Measurements from ENCODE around the gene TRIM28.

- TF ChIP-seq CTCF (IDR thresholded peaks at IDR 0.05; ENCODE audit: poor library complexity, severe bottlenecking) (no peak), TAF1 (IDR thresholded peaks at IDR 0.05; ENCODE audit: low read depth) (peak; percentile 86), RAD21 (conservative IDR thresholded peaks at IDR 0.05) (peak; percentile 32), MXI1 (conservative IDR thresholded peaks at IDR 0.05; ENCODE audit: poor library complexity, severe bottlenecking) (peak; percentile 88), POLR2AphosphoS5 (IDR thresholded peaks at IDR 0.05) (peak; percentile 98)
These were observed at the start of gene TRIM28 for GRCh38 chr19:58543826-58544590.
